Uterus (tissue), 4 donors: ENCODE measurements around the gene SKOR1. TPM values are rescaled to one million over a fixed set of nuclear protein-coding genes. Genes with fewer than 3 reads are reported as not detected.

ENCODE experiments used
- DNase-seq, 2 donors: peaks; one replicate each; pipeline ENCODE4 v3.0.0-alpha.2; 2019 to 2020
- H3K27ac ChIP-seq, 2 donors: fragments of 200-600 bp; sonication (generic); 1 replicate in 1 of 2; 2 replicates in 1 of 2; pipeline ENCODE4 v1.5.1; 2016 to 2018
- H3K27me3 ChIP-seq, 2 donors: fragments of 200-600 bp; sonication (generic); one replicate each; pipeline ENCODE4 v1.5.1; 2018 to 2019; ENCODE audit warnings: control low read depth in 1 of 2
- H3K36me3 ChIP-seq, 2 donors: fragments of 200-600 bp; sonication (generic); one replicate each; pipeline ENCODE4 v1.5.1; 2019; ENCODE audit warnings: control low read depth in 1 of 2
- H3K4me1 ChIP-seq, 2 donors: fragments of 200-600 bp; sonication (generic); one replicate each; pipeline ENCODE4 v1.5.1; 2018 to 2019; ENCODE audit warnings: control low read depth in 1 of 2
- H3K4me3 ChIP-seq, 2 donors: fragments of 200-600 bp; sonication (generic); 1 replicate in 1 of 2; 2 replicates in 1 of 2; pipeline ENCODE4 v1.5.1; 2018 to 2019; ENCODE audit warnings: mild to moderate bottlenecking in 1 of 2
- H3K9me3 ChIP-seq, 2 donors: fragments of 200-600 bp; sonication (generic); one replicate each; pipeline ENCODE4 v1.5.1; 2019; ENCODE audit warnings: control low read depth in 1 of 2
- CTCF ChIP-seq, 4 experiments: fragments of 200-600 bp in 2 of 4; fragments of 450-650 bp in 2 of 4; sonication (generic) in 2 of 4; IDR thresholded peaks; one replicate each; pipeline ENCODE4 v1.5.1; 2016 to 2019; ENCODE audit warnings: antibody characterized with exemption in 4 of 4, mild to moderate bottlenecking in 2 of 4, moderate library complexity in 1 of 4
- POLR2A ChIP-seq, 2 donors: fragments of 450-650 bp; IDR thresholded peaks; one replicate each; pipeline ENCODE4 v1.6.1; 2016; ENCODE audit warnings: antibody characterized with exemption in 2 of 2, mild to moderate bottlenecking in 1 of 2, moderate library complexity in 1 of 2
- intact Hi-C: fragments of 100-400 bp; cut with DNase I; formaldehyde crosslinking; loops from one replicate; pipeline ENCODE4 v1.15.1; 2023; ENCODE audit warnings: low total_unique reads
- total RNA-seq, 4 donors: library from RNA; depleted of rRNA in 3 of 4; stranded (reverse); fragments of >200 nt in 3 of 4; gene quantifications; one replicate each; pipeline versions ENCODE4 v1.1.0 to v1.2.4, GENCODE V29; 2014 to 2023
- donor health status: DM: yes; HTN: yes; CAD: no.

SKOR1 gene
- total RNA-seq, 4 donors from 2014 or later = 0.35 to 1.7 (median 0.77) TPM; not detected in 1

- intact Hi-C loops = no loop called here
Measured at GRCh38 chr15:67801926-67802914, 23.1 kb upstream of the SKOR1 start.

GRCh38 chr15:67803299-67803698 is 22.0 kb upstream of the SKOR1 start:
- TF ChIP-seq POLR2A (IDR thresholded peaks at IDR 0.05) (no peak), CTCF (IDR thresholded peaks at IDR 0.05) (no peak)
- Histone ChIP-seq H3K4me3 (no peak overlapping the region), H3K27ac (no peak overlapping the region), H3K36me3 (no peaks in the 10 kb centered on the region), H3K27me3 (no peaks in the 10 kb centered on the region), H3K4me1 (no peaks in the 10 kb centered on the region), H3K9me3 (no peaks in the 10 kb centered on the region)
- DNase-seq = no peak
- intact Hi-C loops = no loop called here

More at GRCh38 chr15:67801926-67802914, 23.1 kb upstream of the SKOR1 start:
- H3K9me3 ChIP-seq = no peaks in the 10 kb centered on the region
- H3K27ac ChIP-seq = no peak overlapping the region
- DNase-seq = no peak
- TF ChIP-seq CTCF (IDR thresholded peaks at IDR 0.05) (no peak), POLR2A (IDR thresholded peaks at IDR 0.05) (no peak)
- H3K36me3 ChIP-seq = no peaks in the 10 kb centered on the region
- no peaks in the 10 kb centered on the region for H3K27me3 ChIP-seq
- H3K4me1 ChIP-seq = no peaks in the 10 kb centered on the region
- no peak overlapping the region for H3K4me3 ChIP-seq

DNA sequence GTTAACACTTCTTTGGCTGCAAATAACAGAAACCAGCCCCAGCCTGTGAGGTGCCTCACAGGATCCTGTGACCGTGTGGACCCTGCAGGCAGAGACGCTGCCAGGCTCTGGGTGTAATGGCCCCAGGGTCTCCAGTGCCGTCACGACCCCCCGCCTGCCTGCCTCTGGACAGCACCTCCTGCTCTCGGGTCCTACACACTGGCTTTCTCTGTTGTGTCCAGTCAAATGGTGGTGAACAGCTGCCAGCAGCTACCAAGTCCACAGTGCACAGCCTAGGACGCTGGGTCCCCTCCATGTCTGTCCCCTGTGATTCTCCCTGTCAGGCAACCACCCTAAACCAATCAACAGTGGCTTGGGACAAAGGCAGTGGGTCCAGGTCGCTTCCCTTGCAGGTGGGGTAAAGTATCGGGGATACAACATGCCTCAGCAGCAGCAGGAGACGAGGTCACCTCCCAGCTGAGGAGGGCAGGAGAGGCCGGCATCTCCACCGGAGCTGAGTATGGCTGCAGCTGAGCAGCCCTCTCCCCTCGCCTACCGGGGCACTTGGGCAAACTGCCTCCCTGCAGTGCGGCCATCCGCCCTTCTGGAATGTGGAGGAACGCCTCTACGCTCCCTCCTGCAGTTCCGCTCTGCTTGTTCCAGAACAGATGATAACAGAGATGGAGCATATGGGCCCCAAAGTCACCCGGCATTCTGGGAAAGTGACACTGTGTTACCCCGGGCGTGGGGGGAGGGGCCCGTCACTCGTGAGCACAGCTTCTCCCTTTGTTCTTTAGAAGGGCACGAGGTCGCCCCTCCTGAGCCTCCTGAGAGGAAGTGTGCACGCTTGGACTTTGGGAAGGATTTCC is 21.1 kb upstream of the SKOR1 start:
- TF ChIP-seq CTCF (IDR thresholded peaks at IDR 0.05) = no peak
- TF ChIP-seq POLR2A (IDR thresholded peaks at IDR 0.05) = no peak
- Histone ChIP-seq H3K27ac (no peak overlapping the region), H3K4me3 (no peak overlapping the region), H3K36me3 (no peaks in the 10 kb centered on the region), H3K27me3 (no peaks in the 10 kb centered on the region), H3K9me3 (no peaks in the 10 kb centered on the region), H3K4me1 (no peaks in the 10 kb centered on the region)
- no peak for DNase-seq
- intact Hi-C loops = no loop called here

GRCh38 chr15:67805008-67805665 is 20.2 kb upstream of the SKOR1 start:
- Histone ChIP-seq H3K4me3 (no peak overlapping the region), H3K27me3 (no peaks in the 10 kb centered on the region), H3K9me3 (no peaks in the 10 kb centered on the region), H3K4me1 (no peaks in the 10 kb centered on the region), H3K36me3 (no peaks in the 10 kb centered on the region), H3K27ac (no peak overlapping the region)
- no peak for TF ChIP-seq CTCF (IDR thresholded peaks at IDR 0.05)
- no peak for TF ChIP-seq POLR2A (IDR thresholded peaks at IDR 0.05)
- DNase-seq = no peak
- intact Hi-C loops = no loop called here
